Measurements from ENCODE around the gene ADGRA1. TPM values are rescaled to one million over a fixed set of nuclear protein-coding genes. Genes with fewer than 3 reads are reported as not detected.

ADGRA1 gene
- total and polyA plus RNA-seq, 2 of the 13 experiments (the other 11 are each of a cell fraction or from before 2014, with no cell fraction given): not detected

GRCh38 chr10:133049639-133050038 is 38.1 kb upstream of the ADGRA1 start:
- no peaks in the 10 kb centered on the region for H3K4me1 ChIP-seq (ENCODE audit: insufficient read depth, low read length)
- no peak for FAIRE-seq
- no TSS peak for BruUV-seq (replicated peaks)
- H4K20me1 ChIP-seq (ENCODE audit: insufficient read depth, low read length): no peaks in the 10 kb centered on the region
- H3K27me3 ChIP-seq (ENCODE audit: control insufficient read depth in 1 of 2, insufficient read depth in 2 of 2, low read length in 2 of 2): peaks cover 27 to 78% of the 10 kb centered on the region in 2 experiments; a peak in 4 of 5 replicates
- no peak for ATAC-seq
- no peaks in the 10 kb centered on the region for H3K36me3 ChIP-seq (replicated peaks in 1 of 2; ENCODE audit: control insufficient read depth in 1 of 2, insufficient read depth in 2 of 2, low read length in 2 of 2)
- no peak overlapping the region for H3K27ac ChIP-seq (ENCODE audit: extremely low read length, insufficient read depth, low read length)
- CTCF ChIA-PET (ENCODE audit: low intra/inter-chr PET ratio, low total read pairs): no interaction called here
- H3K9ac ChIP-seq (ENCODE audit: insufficient read depth, low read depth, low read length): no peak overlapping the region
- POLR2A ChIA-PET: no interaction called here
- H3K9me3 ChIP-seq (ENCODE audit: low read length): no peaks in the 10 kb centered on the region
- 0% methylated on average over 2 of the region's 11 CpGs for WGBS (ENCODE audit: low lambda C conversion rate)
- H3K4me3 ChIP-seq (replicated peaks in 1 of 3; ENCODE audit: insufficient read depth in 1 of 3, low read depth in 2 of 3, low read length in 3 of 3): no peak overlapping the region
- no peak overlapping the region for H2AFZ ChIP-seq (ENCODE audit: low read length)
- intact Hi-C loops (cut with micrococcal nuclease; ENCODE audit: unreplicated experiment): no loop called here
- H3K4me2 ChIP-seq (ENCODE audit: low read depth, low read length): no peak overlapping the region
- no peaks in the 10 kb centered on the region for H3K79me2 ChIP-seq (ENCODE audit: insufficient read depth, low read length)
- in situ Hi-C loops (cut with HindIII; ENCODE audit: extremely low pct_ligation_motif_present, low pct_unique_long_range_greater_than_20kb): no loop called here
- TF ChIP-seq ZNF296 (CRISPR knock-in tag; conservative IDR thresholded peaks at IDR 0.05) (no peak), EZH2 (conservative IDR thresholded peaks at IDR 0.05; ENCODE audit: low read depth, low read length) (0 out of 2 replicates have a peak, but pooled peaks have one; percentile 58), CREB3 (CRISPR knock-in tag; IDR thresholded peaks at IDR 0.05) (no peak), TARDBP (CRISPR knock-in tag; IDR thresholded peaks at IDR 0.05) (no peak), ZSCAN22 (CRISPR knock-in tag; IDR thresholded peaks at IDR 0.05) (no peak), SIN3B (IDR thresholded peaks at IDR 0.05; ENCODE audit: low read length) (no peak), KAT2B (IDR thresholded peaks at IDR 0.05; ENCODE audit: borderline replicate concordance, low read depth, low read length) (no peak)
- TF ChIP-seq, protein P1, sequence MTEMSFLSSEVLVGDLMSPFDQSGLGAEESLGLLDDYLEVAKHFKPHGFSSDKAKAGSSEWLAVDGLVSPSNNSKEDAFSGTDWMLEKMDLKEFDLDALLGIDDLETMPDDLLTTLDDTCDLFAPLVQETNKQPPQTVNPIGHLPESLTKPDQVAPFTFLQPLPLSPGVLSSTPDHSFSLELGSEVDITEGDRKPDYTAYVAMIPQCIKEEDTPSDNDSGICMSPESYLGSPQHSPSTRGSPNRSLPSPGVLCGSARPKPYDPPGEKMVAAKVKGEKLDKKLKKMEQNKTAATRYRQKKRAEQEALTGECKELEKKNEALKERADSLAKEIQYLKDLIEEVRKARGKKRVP (CRISPR knock-in tag; IDR thresholded peaks at IDR 0.05): no peak
- no peak for DNase-seq (ENCODE audit: low spot score)

All from HepG2 (cell line).